HG02852 (cell line): ENCODE data around the gene MTMR11.
"Not testable (repeated sequence)": the region's sequence is repeated elsewhere in the genome, so short reads cannot be mapped to it uniquely, and the experiment has no call there.

Source experiments
- ATAC-seq: cut with Tn5 transposase; IDR thresholded peaks from one replicate; pipeline ENCODE4 v1.9.1; 2021; ENCODE audit warnings: mild to moderate bottlenecking, moderate library complexity; ENCODE audit not compliant: unreplicated experiment

The MTMR11 gene

GRCh38 chr1:149903836-149904491, 32.7 kb downstream of the MTMR11 start:
- ATAC-seq = no peak

DNA sequence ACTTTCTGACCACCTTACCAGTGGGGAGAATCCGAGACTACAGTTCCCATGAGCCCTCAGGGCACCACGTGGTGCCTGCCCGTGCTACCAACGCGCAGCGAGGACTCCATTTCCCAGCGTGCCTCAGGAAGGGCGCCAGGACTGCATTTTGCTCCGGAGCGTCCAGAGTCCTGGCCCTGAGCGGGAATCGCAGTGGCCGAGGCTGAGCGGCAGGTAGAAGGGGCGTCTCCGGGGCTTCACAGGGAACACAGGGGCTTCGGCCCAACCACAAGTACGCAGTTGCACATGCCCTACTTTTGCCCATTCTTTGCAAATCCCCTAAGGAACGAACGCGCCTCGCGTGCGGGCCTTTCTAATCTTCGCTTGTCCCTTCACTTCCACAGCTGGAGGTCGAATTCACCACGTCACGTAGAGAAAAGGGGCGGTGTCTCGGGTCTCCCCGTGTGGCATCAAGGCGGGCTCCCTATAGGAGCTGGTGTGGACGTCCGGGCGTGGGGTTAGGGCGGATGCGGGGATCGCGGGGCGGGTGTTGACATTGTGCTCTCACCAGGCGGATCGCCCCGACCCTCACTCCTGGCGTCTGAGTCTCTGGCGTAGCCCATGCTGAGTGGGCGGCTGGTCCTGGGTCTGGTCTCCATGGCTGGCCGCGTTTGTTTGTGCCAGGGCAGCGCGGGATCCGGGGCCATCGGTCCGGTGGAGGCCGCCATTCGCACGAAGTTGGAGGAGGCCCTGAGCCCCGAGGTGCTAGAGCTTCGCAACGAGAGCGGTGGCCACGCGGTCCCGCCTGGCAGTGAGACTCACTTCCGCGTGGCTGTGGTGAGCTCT, 37.0 kb downstream of the MTMR11 start, which contains the start of gene BOLA1:
TSS of gene BOLA1 (plus strand) at position 109 of the 825 bp plus-strand sequence. CDS start at position 601, 492 bp downstream.
- peak; percentile 99 for ATAC-seq

- ATAC-seq = no peak
Measured at GRCh38 chr1:149896575-149896974, 40.1 kb downstream of the MTMR11 start.

GRCh38 chr1:149888999-149889289, 47.7 kb downstream of the MTMR11 start:
- no peak for ATAC-seq

GRCh38 chr1:149888247-149888998, 48.3 kb downstream of the MTMR11 start:
- peak; percentile 21 for ATAC-seq

DNA sequence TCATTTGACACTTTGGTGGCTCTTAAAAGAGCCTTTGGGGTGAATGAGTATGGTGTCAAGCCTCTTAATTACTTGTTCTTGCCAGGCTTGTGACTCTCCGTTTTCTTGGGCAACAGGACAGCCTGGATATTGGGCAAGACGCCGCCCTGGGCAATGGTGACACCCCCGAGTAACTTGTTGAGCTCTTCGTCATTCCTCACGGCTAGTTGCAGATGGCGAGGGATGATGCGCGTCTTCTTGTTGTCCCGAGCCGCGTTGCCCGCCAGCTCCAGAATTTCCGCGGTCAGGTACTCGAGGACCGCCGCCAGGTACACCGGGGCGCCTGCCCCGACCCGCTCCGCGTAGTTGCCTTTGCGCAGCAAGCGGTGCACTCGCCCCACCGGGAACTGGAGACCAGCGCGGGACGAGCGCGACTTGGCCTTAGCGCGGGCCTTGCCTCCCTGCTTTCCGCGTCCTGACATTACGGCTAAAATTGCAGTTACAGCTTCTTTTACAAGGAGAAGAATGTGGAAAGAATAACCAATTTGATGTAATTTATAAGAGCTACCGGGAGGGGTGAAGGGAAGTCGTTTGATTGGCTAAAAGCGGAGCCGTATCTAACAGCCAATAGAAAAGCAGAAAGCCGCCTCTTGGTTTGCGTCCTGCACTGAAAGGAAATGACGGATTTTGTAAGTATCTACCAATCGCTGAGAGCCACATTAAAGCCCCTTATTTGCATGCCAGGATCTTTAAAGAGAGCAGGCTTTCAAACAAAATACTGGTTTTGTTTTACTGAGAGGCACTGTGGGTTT, 49.0 kb downstream of the MTMR11 start:
- ATAC-seq = peak; percentile 50

DNA sequence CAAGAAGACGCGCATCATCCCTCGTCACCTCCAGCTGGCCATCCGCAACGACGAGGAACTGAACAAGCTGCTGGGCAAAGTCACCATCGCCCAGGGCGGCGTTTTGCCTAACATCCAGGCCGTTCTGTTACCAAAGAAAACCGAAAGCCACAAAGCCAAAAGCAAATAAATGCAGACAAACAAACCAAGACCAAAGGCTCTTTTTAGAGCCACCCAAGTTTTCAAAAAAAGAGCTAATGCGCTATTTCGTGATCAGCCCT, 49.6 kb downstream of the MTMR11 start:
- ATAC-seq = not testable (repeated sequence)

- peak; percentile 59 for ATAC-seq
Measured at GRCh38 chr1:149886396-149887195, 50.1 kb downstream of the MTMR11 start.

- ATAC-seq = not testable (repeated sequence)
Measured at GRCh38 chr1:149886121-149886395, 50.6 kb downstream of the MTMR11 start.

GRCh38 chr1:149885339-149886120, 51.1 kb downstream of the MTMR11 start:
- no peak for ATAC-seq

- no peak for ATAC-seq
Measured at GRCh38 chr1:149884433-149885338, 52.0 kb downstream of the MTMR11 start.

DNA sequence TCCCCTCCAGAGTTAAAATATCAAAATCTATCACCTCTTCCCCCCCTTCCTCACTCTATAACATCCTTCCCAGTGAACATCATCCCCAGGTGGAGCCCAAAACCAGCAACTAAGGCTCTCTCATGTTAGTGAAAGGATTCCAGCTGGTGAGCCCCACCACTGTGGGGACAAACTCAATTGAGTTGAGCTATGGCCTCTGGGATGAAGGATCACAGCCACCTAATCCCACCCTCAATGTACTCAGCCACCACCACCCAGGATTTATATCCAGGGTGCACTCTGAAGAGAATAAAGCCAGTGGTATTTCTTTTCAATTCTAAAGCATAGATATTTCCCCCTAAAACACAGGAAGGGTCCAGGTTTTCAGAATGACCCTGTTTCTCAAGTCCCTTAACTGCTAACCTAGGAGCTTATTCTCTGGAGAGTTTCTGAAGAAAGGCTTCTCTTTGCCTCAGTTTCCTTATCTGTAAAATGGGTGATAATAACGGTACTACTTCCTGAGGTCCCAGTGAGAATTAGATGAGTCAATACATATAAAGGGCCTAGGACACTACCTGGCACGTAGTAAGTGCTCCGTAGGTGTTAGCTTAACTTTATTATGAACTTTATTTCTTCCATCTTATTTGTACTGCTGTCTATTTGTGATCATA, 53.0 kb downstream of the MTMR11 start:
- no peak for ATAC-seq

GRCh38 chr1:149881876-149882275, 54.8 kb downstream of the MTMR11 start:
- ATAC-seq = no peak

GRCh38 chr1:149879556-149879955, 57.1 kb downstream of the MTMR11 start:
- ATAC-seq = no peak
